ENCODE results near the gene PXMP4.

DNA sequence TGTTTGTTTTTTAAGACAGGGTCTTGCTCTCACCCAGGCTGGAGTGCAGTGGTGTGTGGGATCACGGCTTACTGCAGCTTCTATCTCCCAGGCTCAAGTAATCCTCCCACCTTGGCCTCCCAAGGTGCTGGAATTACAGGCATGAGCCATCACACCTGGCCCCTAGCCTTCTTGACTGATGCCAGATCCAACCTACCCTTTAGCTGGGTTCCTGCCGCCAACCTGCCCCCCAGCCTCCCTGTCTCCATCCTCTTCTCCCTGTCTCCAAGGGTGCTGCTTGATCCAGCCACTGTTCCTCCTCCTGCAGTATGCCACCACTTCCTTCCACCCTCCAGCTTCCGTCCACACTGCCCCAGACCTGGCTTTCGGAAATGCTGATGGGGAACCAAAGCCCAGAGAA is 61.2 kb downstream of the PXMP4 start:
- TF ChIP-seq POLR2A (IDR thresholded peaks at IDR 0.05; ENCODE audit: low read depth, low read length) (no peak), CTCF (conservative IDR thresholded peaks at IDR 0.05; ENCODE audit: low read depth, low read length) (no peak), FOS (IDR thresholded peaks at IDR 0.05; ENCODE audit: low read depth, low read length) (no peak), MAZ (IDR thresholded peaks at IDR 0.05; ENCODE audit: borderline replicate concordance, low read depth, low read length) (no peak), BHLHE40 (IDR thresholded peaks at IDR 0.05; ENCODE audit: low read depth, low read length) (no peak), MXI1 (IDR thresholded peaks at IDR 0.05; ENCODE audit: borderline replicate concordance, low read depth, low read length) (no peak), RCOR1 (IDR thresholded peaks at IDR 0.05; ENCODE audit: insufficient replicate concordance, low read length) (no peak), RAD21 (IDR thresholded peaks at IDR 0.05; ENCODE audit: low read length) (no peak)
- TF ChIP-seq, protein P1, sequence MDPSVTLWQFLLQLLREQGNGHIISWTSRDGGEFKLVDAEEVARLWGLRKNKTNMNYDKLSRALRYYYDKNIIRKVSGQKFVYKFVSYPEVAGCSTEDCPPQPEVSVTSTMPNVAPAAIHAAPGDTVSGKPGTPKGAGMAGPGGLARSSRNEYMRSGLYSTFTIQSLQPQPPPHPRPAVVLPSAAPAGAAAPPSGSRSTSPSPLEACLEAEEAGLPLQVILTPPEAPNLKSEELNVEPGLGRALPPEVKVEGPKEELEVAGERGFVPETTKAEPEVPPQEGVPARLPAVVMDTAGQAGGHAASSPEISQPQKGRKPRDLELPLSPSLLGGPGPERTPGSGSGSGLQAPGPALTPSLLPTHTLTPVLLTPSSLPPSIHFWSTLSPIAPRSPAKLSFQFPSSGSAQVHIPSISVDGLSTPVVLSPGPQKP (IDR thresholded peaks at IDR 0.05; ENCODE audit: borderline replicate concordance, low read depth, low read length), result no peak
